ENCODE measurements around the gene ZGRF1.

DNA sequence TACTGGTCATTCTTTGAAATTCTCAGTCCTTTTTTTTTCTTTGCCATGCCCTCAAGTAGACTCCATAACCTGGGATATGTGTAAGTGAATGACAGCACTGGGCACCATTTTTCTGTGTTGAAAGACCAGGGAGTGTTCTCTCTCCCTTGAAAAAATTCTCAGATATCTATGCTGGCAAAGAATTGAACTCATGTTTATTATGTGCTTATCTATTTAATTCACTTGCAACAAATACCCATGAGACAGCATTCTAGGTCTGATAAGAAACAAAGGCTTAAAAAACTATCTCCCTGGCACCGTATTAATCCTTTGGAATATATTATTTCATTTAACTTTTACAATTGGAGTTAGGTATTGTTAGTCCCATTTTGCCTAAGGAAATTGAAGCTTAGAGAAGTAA lies 37.0 kb upstream of the ZGRF1 start:
- TF ChIP-seq, protein P1, sequence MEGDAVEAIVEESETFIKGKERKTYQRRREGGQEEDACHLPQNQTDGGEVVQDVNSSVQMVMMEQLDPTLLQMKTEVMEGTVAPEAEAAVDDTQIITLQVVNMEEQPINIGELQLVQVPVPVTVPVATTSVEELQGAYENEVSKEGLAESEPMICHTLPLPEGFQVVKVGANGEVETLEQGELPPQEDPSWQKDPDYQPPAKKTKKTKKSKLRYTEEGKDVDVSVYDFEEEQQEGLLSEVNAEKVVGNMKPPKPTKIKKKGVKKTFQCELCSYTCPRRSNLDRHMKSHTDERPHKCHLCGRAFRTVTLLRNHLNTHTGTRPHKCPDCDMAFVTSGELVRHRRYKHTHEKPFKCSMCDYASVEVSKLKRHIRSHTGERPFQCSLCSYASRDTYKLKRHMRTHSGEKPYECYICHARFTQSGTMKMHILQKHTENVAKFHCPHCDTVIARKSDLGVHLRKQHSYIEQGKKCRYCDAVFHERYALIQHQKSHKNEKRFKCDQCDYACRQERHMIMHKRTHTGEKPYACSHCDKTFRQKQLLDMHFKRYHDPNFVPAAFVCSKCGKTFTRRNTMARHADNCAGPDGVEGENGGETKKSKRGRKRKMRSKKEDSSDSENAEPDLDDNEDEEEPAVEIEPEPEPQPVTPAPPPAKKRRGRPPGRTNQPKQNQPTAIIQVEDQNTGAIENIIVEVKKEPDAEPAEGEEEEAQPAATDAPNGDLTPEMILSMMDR (IDR thresholded peaks at IDR 0.05), result no peak
- TF ChIP-seq POLR2A (IDR thresholded peaks at IDR 0.05), result no peak
- TF ChIP-seq POLR2AphosphoS5 (IDR thresholded peaks at IDR 0.05), result no peak
